Stimulated activated CD8-positive, alpha-beta memory T cell treated with anti-CD3 and anti-CD28 coated beads, Interleukin-12 subunit alpha, Interleukin-12 subunit beta, amount 100 ng/mL, for 4 hours (primary cell): ENCODE measurements around the gene PHLDA1.

Experiments
- DNase-seq: peaks from one replicate; pipeline ENCODE4 v3.0.0-alpha.2; 2020; ENCODE audit warnings: low read depth

PHLDA1 gene

DNA sequence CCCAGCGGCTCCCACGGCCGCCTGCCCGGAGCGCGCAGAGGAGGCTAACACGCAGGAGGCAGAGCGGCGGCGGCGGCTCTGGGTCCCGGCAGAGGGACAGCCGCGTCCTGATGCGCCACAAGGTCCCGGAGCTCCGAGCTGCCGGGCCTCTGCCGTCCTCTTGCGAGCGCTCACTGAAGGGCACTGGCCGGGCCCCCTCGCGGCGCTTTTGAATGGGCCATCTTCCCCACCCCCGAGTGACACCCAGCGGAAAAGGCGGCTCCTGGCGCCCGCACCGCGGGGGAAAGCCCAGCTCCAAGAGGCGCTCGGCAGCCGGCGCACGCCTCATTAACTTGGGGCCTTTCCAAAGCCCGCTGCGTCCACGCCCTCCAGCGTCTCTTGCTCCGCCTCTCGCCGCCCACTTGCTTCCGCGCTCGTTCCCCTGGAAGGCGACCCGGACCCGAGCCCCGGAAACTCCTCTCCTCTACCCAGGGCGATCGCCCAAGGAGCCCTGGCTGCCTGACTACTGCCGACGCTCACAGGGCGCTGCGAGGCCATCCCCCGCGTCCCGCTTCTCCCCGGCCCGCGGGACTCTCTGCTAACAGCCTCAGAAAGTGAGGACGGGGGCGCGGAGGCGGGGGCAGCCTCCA lies at the start of gene PHLDA1:
Gene PHLDA1 (minus strand): TSS at position 363 of the 629 bp plus-strand sequence.
- peak; percentile 96 for DNase-seq

DNA sequence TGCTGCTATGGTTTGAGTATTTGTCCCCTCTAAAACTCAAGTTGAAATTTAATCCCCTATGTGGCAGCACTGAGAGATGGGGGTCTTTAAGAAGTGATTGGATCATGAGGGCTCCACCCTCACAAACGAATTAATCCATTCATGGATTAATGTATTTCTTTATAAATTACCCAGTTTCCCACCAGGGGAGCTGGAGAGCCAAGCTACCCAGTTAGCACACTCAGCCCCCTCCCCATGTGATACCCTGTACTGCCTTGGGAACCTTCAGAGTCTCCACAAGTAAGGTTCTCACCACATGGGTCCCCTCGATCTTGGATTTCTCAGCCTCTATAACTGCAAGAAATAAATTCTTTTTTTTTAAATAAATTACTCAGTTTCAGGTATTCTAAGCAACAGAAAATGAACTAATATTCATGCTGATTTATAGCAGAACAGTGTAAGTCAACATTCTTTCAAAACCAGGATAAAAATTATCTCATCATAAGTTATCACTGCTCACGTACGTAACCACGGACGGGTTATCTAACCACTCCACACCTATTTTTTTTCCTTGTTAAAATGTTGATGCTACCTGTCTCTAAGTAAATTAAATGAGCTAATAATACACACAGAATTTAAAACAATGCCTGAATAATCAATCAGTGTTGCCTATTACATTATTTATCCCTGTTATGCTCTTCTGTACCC lies 49.3 kb upstream of the PHLDA1 start:
- DNase-seq = no peak

DNA sequence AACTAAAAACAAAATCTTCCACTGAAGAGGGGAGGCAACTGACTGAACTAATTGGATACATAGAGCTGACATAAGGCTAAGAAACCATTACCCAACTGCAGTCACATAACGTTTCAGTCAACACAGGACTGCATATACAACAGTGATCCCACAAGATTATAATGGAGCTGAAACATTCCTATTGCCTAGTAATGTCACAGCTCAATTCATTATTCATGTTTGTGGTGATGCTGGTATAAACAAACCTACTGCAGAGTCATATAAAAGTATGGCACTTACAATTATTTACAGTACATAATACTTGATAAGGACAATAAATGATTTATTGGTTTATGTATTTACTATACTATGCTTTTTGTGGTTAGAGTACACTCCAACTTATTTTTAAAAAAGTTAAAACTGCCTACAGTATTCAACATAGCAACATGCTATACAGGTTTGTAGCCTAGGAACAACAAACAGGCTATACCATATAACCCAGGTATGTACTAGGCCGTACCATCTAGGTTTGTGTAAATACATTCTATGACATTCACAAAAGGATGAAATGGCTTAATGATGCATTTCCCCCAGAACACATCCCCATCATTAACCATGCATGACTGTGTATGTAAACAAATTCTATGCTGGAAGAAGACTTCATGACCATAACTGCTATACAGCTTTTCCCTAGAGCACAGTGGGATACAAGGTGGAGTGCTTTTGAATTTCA lies 48.6 kb upstream of the PHLDA1 start:
- DNase-seq = no peak

DNA sequence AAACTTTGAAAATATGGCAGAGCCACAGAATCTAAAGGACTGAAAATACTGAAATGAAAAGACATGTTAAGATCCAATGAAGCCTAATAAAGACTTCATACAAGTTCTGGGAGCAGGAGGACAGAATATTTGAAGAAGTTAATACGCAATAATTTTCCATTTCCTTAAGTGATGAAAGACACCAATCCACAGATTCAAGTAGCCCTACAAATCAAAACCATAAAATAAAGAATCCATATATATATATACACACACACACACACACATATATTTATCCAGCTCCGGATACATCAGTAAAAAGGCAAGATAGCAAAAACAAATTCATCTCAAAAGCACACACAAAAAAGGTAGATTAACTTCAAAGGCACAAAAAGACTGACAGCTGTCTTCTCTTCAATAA lies 47.2 kb upstream of the PHLDA1 start:
- no peak for DNase-seq

DNA sequence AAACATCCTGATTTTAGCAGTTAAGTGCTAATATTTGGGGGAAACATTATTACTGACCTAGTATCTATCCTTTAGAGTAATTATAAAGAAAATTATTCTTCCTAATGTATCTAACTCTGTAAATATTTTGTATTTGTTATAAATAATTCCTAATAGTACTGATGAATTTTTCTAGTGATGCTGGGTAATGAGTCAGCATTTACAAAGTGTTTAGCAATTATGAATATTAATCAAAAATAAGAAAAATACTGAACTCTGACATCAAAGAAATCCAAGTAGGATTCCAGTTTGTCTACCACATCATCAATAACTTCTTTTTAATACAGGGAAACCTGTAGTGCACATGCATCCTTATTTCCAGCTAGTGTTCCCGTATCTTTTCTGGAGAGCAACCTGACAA lies 43.9 kb upstream of the PHLDA1 start:
- no peak for DNase-seq

DNA sequence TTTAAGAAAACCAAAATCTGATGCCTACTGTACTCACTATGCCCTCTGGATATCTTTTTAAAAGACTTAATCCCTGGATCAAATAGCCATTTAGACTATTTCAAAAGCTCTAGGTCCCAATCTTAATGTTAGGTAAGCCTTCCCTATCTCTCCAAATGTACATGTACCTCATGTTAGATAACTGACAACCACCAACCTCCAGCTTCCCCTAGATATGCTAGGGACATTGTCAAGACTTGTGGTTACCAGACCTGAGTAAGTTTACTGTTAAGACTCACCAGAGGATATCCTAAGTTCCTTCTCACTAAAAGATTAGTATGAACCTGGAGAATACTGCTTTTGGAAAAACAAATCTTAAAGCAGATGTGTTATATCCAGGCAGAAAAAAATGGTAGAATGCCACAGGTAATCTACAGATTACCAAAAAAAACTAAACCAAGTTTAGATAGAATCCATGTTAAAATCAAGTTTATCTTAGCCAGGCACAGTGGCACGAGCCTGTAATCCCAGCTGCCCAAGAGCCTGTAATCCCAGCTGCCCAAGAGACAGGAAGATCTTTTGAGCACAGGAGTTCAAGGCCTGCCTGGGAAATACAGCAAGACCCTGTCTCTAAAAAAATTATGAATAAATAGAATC lies 43.2 kb upstream of the PHLDA1 start:
- no peak for DNase-seq

DNA sequence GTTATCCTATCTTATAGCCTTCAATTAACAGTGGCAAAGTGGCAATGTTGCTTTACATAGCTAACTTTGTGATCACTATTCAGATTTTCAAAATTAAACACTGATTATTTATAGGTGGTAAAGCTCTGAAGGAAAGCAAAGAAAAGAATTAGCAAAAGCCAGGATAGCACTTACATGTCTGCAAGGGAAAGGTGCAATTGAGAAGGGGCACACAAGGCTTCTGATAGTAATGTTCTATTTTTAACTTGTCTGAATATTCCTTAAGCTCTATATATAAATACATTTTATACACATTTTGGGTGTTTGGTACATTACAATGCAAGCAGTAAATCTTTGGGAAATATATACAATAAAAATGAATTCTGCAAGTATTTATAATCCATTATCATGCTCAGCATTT lies 42.0 kb upstream of the PHLDA1 start:
- DNase-seq = no peak

DNA sequence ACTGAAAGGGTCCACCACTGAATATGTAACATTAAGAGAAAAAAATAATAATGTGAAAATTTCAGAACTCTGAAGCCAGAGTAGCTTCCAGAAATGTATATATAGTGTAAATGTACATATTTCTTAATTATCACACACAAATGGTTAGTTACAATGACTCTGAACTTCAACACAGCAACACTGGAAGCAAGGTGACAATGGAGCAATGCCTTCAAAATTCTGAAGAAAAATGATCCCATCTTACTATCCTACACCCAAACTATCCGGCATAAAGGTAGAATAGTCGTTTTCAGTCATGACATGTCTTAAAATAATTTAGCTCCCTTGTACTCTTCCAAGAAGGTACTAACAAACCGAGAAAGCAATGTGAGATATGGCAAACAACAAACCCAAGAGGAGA lies 41.0 kb upstream of the PHLDA1 start:
- DNase-seq = no peak

DNA sequence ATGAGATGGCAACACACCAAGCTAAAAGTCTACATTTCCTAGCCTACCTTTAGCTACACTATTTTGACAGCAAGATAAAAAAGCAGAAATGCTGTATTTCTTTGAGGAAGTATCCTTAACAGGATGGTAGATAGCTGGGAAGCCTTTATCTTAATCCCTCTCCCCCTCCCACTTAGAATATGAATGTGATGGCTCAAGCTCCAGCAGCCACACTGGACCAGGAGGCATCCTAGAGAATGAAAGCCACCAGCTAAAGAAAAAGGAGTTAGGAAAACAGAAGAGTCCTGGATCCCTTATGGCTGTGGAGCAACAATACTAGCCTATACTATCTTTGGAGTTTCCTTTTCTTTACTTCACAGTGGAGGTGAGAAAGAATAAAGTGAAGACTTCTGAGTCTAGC lies 37.8 kb upstream of the PHLDA1 start:
- DNase-seq = no peak

DNA sequence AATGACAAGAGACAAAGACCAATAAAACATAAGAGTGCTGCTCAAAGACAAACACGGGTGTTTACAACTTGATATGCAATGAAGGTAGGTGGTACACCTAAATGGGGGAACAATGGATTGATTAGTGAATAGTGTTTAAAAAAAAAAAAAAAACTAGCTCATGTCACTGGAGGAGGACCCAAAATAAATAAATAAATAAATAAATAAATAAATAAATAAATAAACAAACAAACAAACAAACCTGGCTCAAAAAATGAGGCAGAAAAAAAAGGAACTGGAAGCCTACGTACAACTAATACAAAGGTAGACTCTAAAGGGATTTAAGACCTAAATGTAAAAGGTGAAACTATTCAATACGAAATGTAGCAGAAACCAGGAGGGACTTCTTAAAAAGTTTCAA lies 34.3 kb upstream of the PHLDA1 start:
- no peak for DNase-seq

DNA sequence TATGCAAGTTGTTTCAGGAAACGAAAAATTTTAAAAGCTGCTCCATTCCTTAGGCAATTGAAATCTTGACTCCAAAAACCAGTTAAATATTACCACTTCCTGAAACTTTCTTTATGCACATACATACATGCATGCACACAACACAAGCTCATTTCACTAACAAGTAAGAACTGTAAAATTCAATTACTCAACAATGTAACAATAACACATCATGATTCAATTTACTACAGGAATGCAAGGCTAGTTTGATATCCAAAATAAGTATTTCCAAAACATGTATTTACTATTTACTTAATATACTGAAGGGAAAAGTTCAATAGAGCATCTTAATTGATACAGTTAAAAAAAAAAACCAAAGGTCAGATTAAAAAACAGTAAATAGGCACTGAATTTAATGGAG lies 33.3 kb upstream of the PHLDA1 start:
- DNase-seq = no peak

DNA sequence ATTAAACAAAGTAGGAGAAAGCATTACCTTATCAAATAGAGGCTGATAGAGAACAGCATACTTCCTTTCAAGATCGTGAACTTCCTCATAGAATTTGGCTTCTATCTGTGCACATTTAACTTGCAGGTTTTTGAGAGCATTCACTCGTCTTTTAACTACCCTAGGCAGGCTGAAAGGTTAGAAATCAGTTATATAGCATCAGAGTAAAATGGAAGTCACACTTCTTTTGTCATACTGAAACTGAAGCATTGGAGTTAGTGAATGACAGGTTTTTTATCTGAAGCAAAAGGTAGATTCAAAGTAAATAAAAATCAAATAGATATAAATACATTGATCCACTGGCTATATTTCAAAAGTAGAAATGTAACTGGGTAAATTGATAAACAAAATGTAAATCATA lies 28.5 kb upstream of the PHLDA1 start:
- DNase-seq = no peak

DNA sequence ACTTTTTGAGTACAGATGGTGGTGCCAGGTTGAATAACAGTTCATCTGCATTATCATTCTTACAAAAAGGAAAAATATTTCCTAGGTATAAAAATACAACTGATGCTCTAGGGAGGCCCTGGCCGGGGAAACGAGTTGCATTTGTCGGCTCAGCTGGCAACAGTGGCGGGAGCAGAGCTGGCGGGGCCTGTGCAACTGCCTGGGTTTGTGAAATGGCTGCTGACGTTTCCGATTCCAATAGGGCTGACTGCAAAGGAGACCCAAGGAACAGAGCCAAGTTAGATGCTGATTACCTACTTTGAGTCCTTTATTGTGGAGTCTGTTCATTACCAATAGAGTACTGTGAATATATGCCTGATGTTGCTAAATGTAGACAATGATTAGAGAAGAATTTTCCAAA lies 25.8 kb upstream of the PHLDA1 start:
- no peak for DNase-seq

DNA sequence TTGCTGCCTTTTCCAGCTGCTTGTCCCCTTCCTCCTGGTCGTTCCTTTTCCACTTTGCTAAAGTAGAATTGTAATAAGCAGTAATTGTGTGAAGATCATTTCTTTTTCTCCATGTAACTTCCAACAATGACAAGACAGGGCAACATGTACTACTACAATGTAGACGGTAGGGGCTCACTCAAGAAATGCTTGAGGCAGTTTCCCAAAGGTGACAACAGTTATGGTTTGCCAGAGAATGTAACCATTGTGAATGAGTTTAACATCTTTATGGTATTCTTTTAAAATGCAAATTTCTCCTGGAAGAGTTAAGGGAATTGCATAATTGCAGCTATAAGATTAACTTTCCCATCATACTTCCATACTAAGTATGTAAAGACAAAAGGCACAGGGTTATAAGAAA lies 23.8 kb upstream of the PHLDA1 start:
- no peak for DNase-seq

DNA sequence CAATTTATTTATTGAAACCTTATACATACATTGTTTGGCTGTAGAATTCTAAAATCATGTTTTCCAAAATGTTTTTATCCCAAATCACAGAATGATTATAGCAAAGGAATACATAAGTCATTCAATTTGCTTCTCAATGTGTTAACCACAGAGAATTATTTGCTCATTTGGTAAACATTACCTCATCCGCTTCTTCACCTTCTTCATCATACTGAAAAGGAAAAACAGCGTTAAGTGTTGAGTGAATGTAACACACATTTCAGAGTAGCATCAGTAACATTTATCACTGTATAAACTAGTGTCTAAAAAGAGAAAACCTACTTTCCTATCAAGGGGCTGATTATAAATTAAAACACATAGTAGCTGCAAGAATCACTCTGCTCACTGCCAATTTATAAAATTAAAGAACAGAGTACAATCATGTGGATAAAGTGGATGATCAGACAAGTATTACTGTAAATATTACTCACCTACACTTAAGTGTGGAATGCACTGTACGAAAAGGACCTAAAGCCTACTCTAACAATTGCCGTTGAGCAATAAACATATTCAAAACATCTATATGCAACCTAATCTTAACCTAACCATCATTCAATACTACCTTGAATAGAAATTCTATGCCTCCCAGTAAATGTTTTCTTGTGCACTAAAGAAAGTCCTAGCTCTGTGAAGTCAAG lies 18.1 kb upstream of the PHLDA1 start:
- DNase-seq = no peak

DNA sequence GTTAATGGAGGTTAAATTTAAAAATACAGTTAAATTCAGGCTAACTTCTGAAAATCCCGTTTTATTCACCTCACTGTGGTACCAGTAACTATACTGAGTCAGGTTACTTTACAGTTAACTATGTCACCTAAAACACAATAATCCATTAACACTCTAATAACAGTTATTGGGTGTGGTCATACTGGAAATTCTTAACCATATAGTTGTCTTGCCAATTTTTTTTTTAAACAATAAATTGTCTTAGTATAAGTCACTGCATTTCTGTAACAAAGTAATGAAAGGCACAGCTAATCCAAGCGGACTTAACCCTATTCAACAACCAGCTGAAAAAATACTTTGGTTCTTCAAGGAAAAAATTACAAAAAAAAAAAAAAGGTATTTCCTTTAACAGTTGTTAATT lies 16.2 kb upstream of the PHLDA1 start:
- no peak for DNase-seq

DNA sequence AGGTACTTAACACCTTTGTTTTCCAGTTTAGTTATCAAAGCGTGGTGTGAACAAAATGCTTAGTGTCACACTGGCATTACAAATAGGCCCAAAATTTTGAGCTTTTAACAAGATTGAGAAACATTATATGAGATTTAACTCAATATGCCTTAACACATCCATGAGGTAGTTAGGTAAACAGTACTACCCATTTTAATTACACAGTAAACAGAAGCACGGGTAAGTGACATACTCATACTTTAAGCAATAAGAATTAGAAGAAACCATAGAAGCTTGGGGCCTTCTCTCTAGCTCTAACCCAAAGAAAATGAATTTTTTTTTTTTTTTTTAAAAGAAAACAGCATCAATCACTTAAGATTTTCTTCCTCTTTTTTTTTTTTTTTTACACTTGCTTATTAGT lies 15.5 kb upstream of the PHLDA1 start:
- no peak for DNase-seq

DNA sequence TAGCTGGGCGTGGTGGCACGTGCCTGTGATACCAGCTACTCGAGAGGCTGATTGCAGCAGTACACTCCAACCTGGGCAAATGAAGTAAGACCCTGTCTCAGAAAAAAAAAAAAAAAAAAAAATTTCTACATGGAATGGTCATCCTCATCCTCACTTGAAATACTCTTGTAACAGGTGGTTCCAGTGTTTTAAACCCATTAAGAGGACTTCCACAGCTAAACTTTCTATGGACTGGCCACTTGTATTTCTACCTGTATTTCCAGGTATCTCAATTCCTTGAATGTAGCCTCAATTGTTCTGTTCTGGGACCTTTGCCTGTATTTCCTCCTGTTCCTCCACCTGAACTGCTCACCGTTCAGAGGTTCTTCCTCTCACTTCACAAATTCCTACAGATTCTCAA lies 11.8 kb upstream of the PHLDA1 start:
- no peak for DNase-seq

DNA sequence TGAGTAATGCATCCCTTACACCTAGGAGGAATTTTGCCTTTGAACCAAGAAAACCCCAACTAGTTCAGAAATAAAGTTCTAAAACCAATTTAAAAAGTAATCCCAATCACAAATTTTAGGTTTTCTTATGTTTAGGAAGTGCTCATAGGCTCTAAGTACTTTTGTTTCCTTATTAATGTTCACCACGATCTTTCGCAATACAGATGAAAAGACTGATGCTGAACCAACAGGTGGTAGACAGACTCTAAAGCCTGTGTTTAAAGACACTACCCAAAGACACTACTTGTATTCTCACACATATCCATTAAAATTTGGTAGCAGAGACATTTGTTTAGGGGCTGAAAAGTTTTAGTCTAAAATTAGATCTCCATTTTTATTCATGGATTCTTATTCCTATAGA lies 10.6 kb upstream of the PHLDA1 start:
- no peak for DNase-seq

DNA sequence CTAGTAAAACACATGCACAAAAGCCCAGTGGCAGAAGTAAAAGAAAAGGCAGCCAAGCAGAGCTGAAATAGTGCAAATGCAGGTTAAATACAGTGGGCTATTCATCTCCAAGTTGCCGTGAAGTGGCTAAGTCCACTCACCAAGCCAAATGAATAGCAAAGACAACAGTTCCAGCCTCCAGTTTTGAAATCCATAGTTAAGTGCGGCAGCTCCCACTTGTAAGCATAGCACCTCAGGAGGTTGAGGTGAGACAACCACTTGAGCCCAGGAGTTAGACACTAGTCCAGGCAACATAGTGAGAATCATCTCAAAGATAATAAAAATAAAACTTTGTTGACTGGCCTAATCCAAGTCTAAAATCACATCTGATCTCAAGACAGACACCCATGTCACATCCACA lies 9.8 kb upstream of the PHLDA1 start:
- DNase-seq = no peak

DNA sequence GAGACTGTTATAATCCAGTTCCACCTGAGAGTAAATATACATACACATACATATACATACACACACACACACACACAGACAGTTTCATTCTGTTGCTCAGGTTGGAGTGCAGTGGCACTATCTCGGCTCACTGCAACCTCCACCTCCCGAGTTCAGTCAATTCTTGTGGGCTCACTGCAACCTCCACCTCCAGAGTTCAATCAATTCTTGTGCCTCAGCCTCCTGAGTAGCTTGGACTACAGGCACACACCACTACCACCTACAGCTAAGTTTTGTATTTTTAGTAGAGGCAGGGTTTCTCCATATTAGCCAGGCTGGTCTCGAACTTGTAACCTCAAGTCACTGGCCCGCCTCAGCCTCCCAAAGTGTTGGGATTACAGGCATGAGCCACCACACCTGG lies 8.9 kb upstream of the PHLDA1 start:
- DNase-seq = no peak

DNA sequence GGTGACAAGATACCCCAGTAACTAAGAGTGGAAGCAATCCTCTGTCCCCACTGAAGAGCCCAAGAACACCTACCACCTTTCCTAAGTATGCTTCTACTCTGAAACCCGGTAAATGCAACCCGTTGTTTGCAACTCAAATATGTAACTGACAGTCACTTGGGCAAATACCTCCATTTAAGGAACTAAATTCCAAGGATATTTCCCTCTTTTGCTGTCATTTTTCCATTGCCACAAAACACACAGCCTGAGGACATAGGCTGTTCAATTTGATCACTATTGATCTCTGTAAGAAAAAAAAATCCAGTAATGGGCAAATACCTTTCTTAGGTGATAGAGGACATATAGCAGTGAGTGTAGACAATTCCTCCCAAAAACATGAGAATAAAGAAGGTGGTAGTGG lies 6.6 kb upstream of the PHLDA1 start:
- DNase-seq = no peak
